CD14-positive monocyte (primary cell): ENCODE measurements around the gene TVP23C. TPM values are rescaled to one million over a fixed set of nuclear protein-coding genes. Genes with fewer than 3 reads are reported as not detected.

ENCODE experiments used
- DNase-seq, 3 donors: peaks; one replicate each; pipeline ENCODE4 v3.0.0-alpha.2; 2011 to 2022
- H2AFZ ChIP-seq: 2 replicates; pipeline ENCODE4 v1.6.0; 2012; ENCODE audit warnings: mild to moderate bottlenecking, low read depth, low read length, inconsistent platforms; ENCODE audit not compliant: insufficient read depth, poor library complexity, severe bottlenecking
- H3K27ac ChIP-seq, 2 donors: 1 replicate in 1 of 2; 2 replicates in 1 of 2; pipeline ENCODE4 v1.5.1; 2012 to 2013; ENCODE audit warnings: low read length in 2 of 2, control low read depth in 1 of 2, inconsistent platforms in 1 of 2, low read depth in 1 of 2, mild to moderate bottlenecking in 1 of 2
- H3K27me3 ChIP-seq, 2 donors: one replicate each; pipeline versions ENCODE4 v1.6.0 to v1.6.1; 2011 to 2013; ENCODE audit warnings: low read length in 2 of 2; ENCODE audit not compliant: control insufficient read depth in 2 of 2, insufficient read depth in 2 of 2
- H3K36me3 ChIP-seq, 2 donors: replicated peaks in 1 of 2; 1 replicate in 1 of 2; 2 replicates in 1 of 2; pipeline versions ENCODE4 v1.5.1 to v1.6.1; 2012 to 2013; ENCODE audit warnings: low read length in 2 of 2, control low read depth in 1 of 2, inconsistent platforms in 1 of 2, mild to moderate bottlenecking in 1 of 2; ENCODE audit not compliant: insufficient read depth in 2 of 2, control insufficient read depth in 1 of 2
- H3K4me1 ChIP-seq, 2 donors: 1 replicate in 1 of 2; 2 replicates in 1 of 2; pipeline versions ENCODE4 v1.5.1 to v1.6.1; 2012 to 2013; ENCODE audit warnings: low read length in 2 of 2, control low read depth in 1 of 2, inconsistent platforms in 1 of 2, mild to moderate bottlenecking in 1 of 2, moderate library complexity in 1 of 2; ENCODE audit not compliant: insufficient read depth in 2 of 2, control insufficient read depth in 1 of 2
- H3K4me2 ChIP-seq: replicated peaks from 2 replicates; pipeline ENCODE3; 2012; ENCODE audit warnings: low read length, moderate library complexity, mild to moderate bottlenecking; ENCODE audit not compliant: poor library complexity, severe bottlenecking; ENCODE audit errors: extremely low read depth
- H3K4me3 ChIP-seq, 3 experiments: fragments of 200-600 bp in 1 of 3; sonication (generic) in 1 of 3; replicated peaks in 1 of 3; 1 replicate in 2 of 3; 2 replicates in 1 of 3; pipeline ENCODE4 v1.5.1; 2011 to 2013; ENCODE audit warnings: low read length in 3 of 3, mild to moderate bottlenecking in 3 of 3, control low read depth in 2 of 3, low read depth in 2 of 3, inconsistent platforms in 1 of 3, moderate library complexity in 1 of 3
- H3K79me2 ChIP-seq: 2 replicates; pipeline ENCODE4 v1.6.0; 2012; ENCODE audit warnings: mild to moderate bottlenecking, control low read depth, inconsistent platforms, low read length, moderate library complexity; ENCODE audit not compliant: insufficient read depth
- H3K9ac ChIP-seq: 2 replicates; pipeline ENCODE4 v1.6.0; 2017; ENCODE audit warnings: low read length, mild to moderate bottlenecking; ENCODE audit not compliant: insufficient read depth, poor library complexity, severe bottlenecking
- H3K9me3 ChIP-seq, 2 donors: replicated peaks in 1 of 2; 1 replicate in 1 of 2; 2 replicates in 1 of 2; pipeline versions ENCODE4 v1.5.1 to v1.6.1; 2012 to 2013; ENCODE audit warnings: low read length in 2 of 2, control low read depth in 1 of 2; ENCODE audit not compliant: control insufficient read depth in 1 of 2, insufficient read depth in 1 of 2
- H4K20me1 ChIP-seq: 2 replicates; pipeline ENCODE4 v1.6.0; 2012; ENCODE audit warnings: mild to moderate bottlenecking, low read length, control low read depth, moderate library complexity; ENCODE audit not compliant: insufficient read depth
- H3K27ac Mint-ChIP-seq, 7 donors: one replicate each; pipeline ENCODE4 v1.8.0; 2020; ENCODE audit warnings: mild to moderate bottlenecking in 7 of 7, mixed read lengths in 7 of 7, moderate library complexity in 6 of 7, inconsistent platforms in 2 of 7
- H3K27me3 Mint-ChIP-seq, 3 donors: one replicate each; pipeline ENCODE4 v1.8.0; 2021 to 2022; ENCODE audit warnings: low read depth in 3 of 3, mild to moderate bottlenecking in 3 of 3, mixed read lengths in 3 of 3, moderate library complexity in 3 of 3, inconsistent platforms in 1 of 3
- H3K36me3 Mint-ChIP-seq, 2 donors: one replicate each; pipeline ENCODE4 v1.8.0; 2020; ENCODE audit warnings: mixed read lengths in 2 of 2, inconsistent platforms in 1 of 2, mild to moderate bottlenecking in 1 of 2
- H3K4me1 Mint-ChIP-seq: one replicate; pipeline ENCODE4 v1.8.0; 2020; ENCODE audit warnings: mild to moderate bottlenecking, mixed read lengths
- H3K4me3 Mint-ChIP-seq, 2 donors: one replicate each; pipeline ENCODE4 v1.8.0; 2020; ENCODE audit warnings: mild to moderate bottlenecking in 2 of 2, mixed read lengths in 2 of 2, moderate library complexity in 1 of 2
- H3K9me3 Mint-ChIP-seq, 7 donors: one replicate each; pipeline ENCODE4 v1.8.0; 2020 to 2022; ENCODE audit warnings: mixed read lengths in 7 of 7, mild to moderate bottlenecking in 6 of 7, moderate library complexity in 6 of 7, inconsistent platforms in 2 of 7
- CTCF ChIP-seq: fragments of 200-600 bp; IDR thresholded peaks from one replicate; pipeline ENCODE4 v1.8.0; 2022; ENCODE audit warnings: antibody characterized with exemption, mild to moderate bottlenecking
- WGBS: methylation state at CpG from one replicate; pipeline ENCODE4 v1.1.5; 2013; ENCODE audit warnings: missing lambda C conversion rate; ENCODE audit not compliant: insufficient coverage; 5-methylcytosine and 5-hydroxymethylcytosine counted together
- intact Hi-C, 2 donors: fragments of 100-400 bp; cut with micrococcal nuclease; formaldehyde crosslinking; loops; one replicate each; pipeline versions ENCODE4 v1.15.0 to v1.15.1; 2023
- polyA plus RNA-seq, 3 donors: library from polyadenylated mRNA; depleted of rRNA in 1 of 3; unstranded in 2 of 3; stranded (reverse) in 1 of 3; fragments of 300-500 nt in 2 of 3; fragments of >200 nt in 1 of 3; fragmentation: Illumina TruSeq in 2 of 3; gene quantifications; 1 replicate in 2 of 3; 2 replicates in 1 of 3; pipeline ENCODE4 v1.2.3, GENCODE V29; 2012 to 2021

Gene TVP23C
- polyA plus RNA-seq, 3 donors: 0.88 to 3.3 (median 1.4) TPM

- no peak within 1 kb of the TSS for H3K4me3 ChIP-seq
- H3K27ac Mint-ChIP-seq: no peak within 1 kb of the TSS
- DNase-seq: no peak
- peaks cover 0 to 5% (median 0%) of the 10 kb centered on the region in 3 donors for H3K27me3 Mint-ChIP-seq
- no peaks in the 10 kb centered on the region for H3K36me3 Mint-ChIP-seq
- no peak within 1 kb of the TSS for H2AFZ ChIP-seq
- H3K9ac ChIP-seq: no peak within 1 kb of the TSS
- H3K4me1 Mint-ChIP-seq: no peaks in the 10 kb centered on the region
- no peak within 1 kb of the TSS for H3K4me3 Mint-ChIP-seq
- no peak within 1 kb of the TSS for H3K4me2 ChIP-seq
- no peaks in the 10 kb centered on the region for H3K79me2 ChIP-seq
- H3K4me1 ChIP-seq: no peaks in the 10 kb centered on the region
- no peaks in the 10 kb centered on the region for H3K27me3 ChIP-seq
- no peak for TF ChIP-seq CTCF
- no peak within 1 kb of the TSS for H3K27ac ChIP-seq
- H4K20me1 ChIP-seq: no peaks in the 10 kb centered on the region
- intact Hi-C loops: no loop called here
- 46% methylated on average over 2 of the region's 3 CpGs for WGBS
- H3K9me3 Mint-ChIP-seq: no peaks in the 10 kb centered on the region
- H3K9me3 ChIP-seq: no peaks in the 10 kb centered on the region
- H3K36me3 ChIP-seq: no peaks in the 10 kb centered on the region
Measured at GRCh38 chr17:15467592-15467991, 95.7 kb downstream of the TVP23C start, which contains the start of gene CDRT4. Gene CDRT4 (minus strand): TSS chr17:15467621. CDS start chr17:15440238, 27,383 bp downstream.

GRCh38 chr17:15466131-15466530, 97.2 kb downstream of the TVP23C start:
- H3K4me2 ChIP-seq: no peak overlapping the region
- H2AFZ ChIP-seq: no peak overlapping the region
- no peaks in the 10 kb centered on the region for H3K27me3 ChIP-seq
- no peaks in the 10 kb centered on the region for H4K20me1 ChIP-seq
- H3K9ac ChIP-seq: no peak overlapping the region
- no peaks in the 10 kb centered on the region for H3K79me2 ChIP-seq
- no peaks in the 10 kb centered on the region for H3K36me3 ChIP-seq
- 80% methylated on average over 1 of the region's 6 CpGs for WGBS
- no peaks in the 10 kb centered on the region for H3K9me3 ChIP-seq
- Mint-ChIP-seq H3K36me3 (no peaks in the 10 kb centered on the region), H3K27ac (no peak overlapping the region), H3K4me1 (no peaks in the 10 kb centered on the region), H3K27me3 (peaks cover 0 to 5% (median 0%) of the 10 kb centered on the region in 3 donors), H3K9me3 (peaks cover 0 to 2% (median 0%) of the 10 kb centered on the region in 7 donors), H3K4me3 (no peak overlapping the region)
- no peak for TF ChIP-seq CTCF
- no peak overlapping the region for H3K4me3 ChIP-seq
- no peak for DNase-seq
- H3K27ac ChIP-seq: no peak overlapping the region
- intact Hi-C loops: no loop called here
- no peaks in the 10 kb centered on the region for H3K4me1 ChIP-seq
